HepG2 (cell line): ENCODE measurements around the gene PPP2R5D. TPM values are rescaled to one million over a fixed set of nuclear protein-coding genes. Genes with fewer than 3 reads are reported as not detected.

ENCODE experiments used
- ATAC-seq: fragments of 200-7000 bp; cut with Tn5 transposase; 3 replicates; pipeline ENCODE4 v1.9.1; 2020; ENCODE audit warnings: mild to moderate bottlenecking, moderate library complexity
- BruUV-seq: library from RNA; stranded (reverse); fragments of 400-500 nt; replicated peaks from 2 replicates; lab custom pipeline; 2021; lab: Mats Ljungman, UMichigan
- CTCF ChIA-PET: fragments of 300-600 bp; formaldehyde crosslinking; extraction: SDS; loops from one replicate; lab custom pipeline; 2021; ENCODE audit warnings: low total read pairs, inconsistent platforms, low intra/inter-chr PET ratio; lab: Yijun Ruan, JAX
- POLR2A ChIA-PET: fragments of 350-600 bp; sonication (Branson Sonifier 250); formaldehyde crosslinking; loops from one replicate; lab custom pipeline; 2020; ENCODE audit warnings: antibody characterized with exemption, inconsistent platforms; lab: Yijun Ruan, JAX
- DNase-seq: peaks from one replicate; pipeline ENCODE4 v3.0.0-alpha.2; 2015; ENCODE audit warnings: low spot score
- FAIRE-seq: peaks from 3 replicates; lab custom pipeline; 2011; peaks lifted over from hg19 to GRCh38; lab: Jason Lieb, UNC
- H2AFZ ChIP-seq: one replicate; pipeline ENCODE4 v1.6.1; 2011; ENCODE audit warnings: low read length, inconsistent platforms
- H3K27ac ChIP-seq: fragments of 300-600 bp; 3 replicates; pipeline ENCODE4 v1.8.0; 2011; ENCODE audit warnings: mixed run types, mild to moderate bottlenecking, mixed read lengths, low read length, inconsistent platforms; ENCODE audit not compliant: insufficient read depth; ENCODE audit errors: extremely low read length
- H3K27me3 ChIP-seq, 2 experiments: fragments of 200-600 bp in 1 of 2; 2 replicates in 1 of 2; 3 replicates in 1 of 2; pipeline versions ENCODE4 v1.6.0 to v1.8.0; 2011; ENCODE audit warnings: low read length in 2 of 2, mild to moderate bottlenecking in 2 of 2, moderate library complexity in 2 of 2, inconsistent platforms in 1 of 2; ENCODE audit not compliant: insufficient read depth in 2 of 2, control insufficient read depth in 1 of 2
- H3K36me3 ChIP-seq, 2 experiments: fragments of 200-600 bp in 1 of 2; replicated peaks in 1 of 2; 2 replicates in 1 of 2; 3 replicates in 1 of 2; pipeline versions ENCODE4 v1.5.1 to v1.8.0; 2011; ENCODE audit warnings: low read length in 2 of 2, inconsistent platforms in 1 of 2; ENCODE audit not compliant: insufficient read depth in 2 of 2, control insufficient read depth in 1 of 2
- H3K4me1 ChIP-seq: 2 replicates; pipeline ENCODE4 v1.5.1; 2012; ENCODE audit warnings: low read length, inconsistent platforms; ENCODE audit not compliant: insufficient read depth
- H3K4me2 ChIP-seq: 2 replicates; pipeline ENCODE4 v1.6.0; 2011; ENCODE audit warnings: low read depth, low read length, inconsistent platforms
- H3K4me3 ChIP-seq, 3 experiments: fragments of 200-600 bp in 1 of 3; sonication (generic), shearing (Covaris generic) in 1 of 3; replicated peaks in 1 of 3; 2 replicates each; pipeline ENCODE4 v1.5.1; 2011 to 2016; ENCODE audit warnings: low read length in 3 of 3, inconsistent platforms in 2 of 3, low read depth in 2 of 3, mild to moderate bottlenecking in 2 of 3, control low read depth in 1 of 3, mixed read lengths in 1 of 3; ENCODE audit not compliant: insufficient read depth in 1 of 3
- H3K79me2 ChIP-seq: one replicate; pipeline ENCODE4 v1.6.1; 2011; ENCODE audit warnings: low read length, inconsistent platforms; ENCODE audit not compliant: insufficient read depth
- H3K9ac ChIP-seq: 2 replicates; pipeline ENCODE4 v1.6.0; 2011; ENCODE audit warnings: mild to moderate bottlenecking, low read depth, low read length, inconsistent platforms; ENCODE audit not compliant: insufficient read depth
- H3K9me3 ChIP-seq: 2 replicates; pipeline ENCODE4 v1.5.1; 2012; ENCODE audit warnings: mild to moderate bottlenecking, low read length
- H4K20me1 ChIP-seq: 2 replicates; pipeline ENCODE4 v1.6.0; 2011; ENCODE audit warnings: inconsistent platforms, mild to moderate bottlenecking, low read length, moderate library complexity; ENCODE audit not compliant: insufficient read depth
- AKAP8 ChIP-seq: sonication (generic); formaldehyde crosslinking; IDR thresholded peaks from 2 replicates; pipeline ENCODE4 v1.5.1; 2020; ENCODE audit warnings: mild to moderate bottlenecking, missing genetic modification reagents
- WIZ ChIP-seq: sonication (generic); formaldehyde crosslinking; IDR thresholded peaks from 2 replicates; pipeline ENCODE4 v1.5.1; 2020; ENCODE audit warnings: mild to moderate bottlenecking, missing genetic modification reagents
- WGBS: methylation state at CpG from one replicate; pipeline ENCODE4 v1.1.6; 2017; ENCODE audit warnings: low lambda C conversion rate; 5-methylcytosine and 5-hydroxymethylcytosine counted together
- in situ Hi-C: cut with HindIII; loops from 2 replicates; pipeline ENCODE4 v1.10.0; 2017; ENCODE audit warnings: low pct_unique_long_range_greater_than_20kb; ENCODE audit not compliant: extremely low pct_ligation_motif_present
- intact Hi-C: fragments of 100-400 bp; cut with micrococcal nuclease; formaldehyde crosslinking; loops from one replicate; pipeline ENCODE4 v1.10.0; 2022; ENCODE audit not compliant: unreplicated experiment
- polyA plus RNA-seq, 8 experiments: library from polyadenylated mRNA; depleted of rRNA in 3 of 8; stranded (reverse) in 7 of 8; unstranded in 1 of 8; fragments of >200 nt; fragmentation: Illumina TruSeq in 4 of 8; extraction: Trizol in 4 of 8; gene quantifications; 2 replicates each; pipeline versions ENCODE4 v1.2.1 to v1.2.3, GENCODE V29; 2011 to 2016; ENCODE audit warnings: low read depth in 4 of 8, missing spikeins in 1 of 8, mixed read lengths in 1 of 8; ENCODE audit not compliant: insufficient read depth in 1 of 8
- total RNA-seq, 5 experiments: library from RNA; depleted of rRNA; stranded (reverse); fragments of >200 nt; fragmentation: Illumina TruSeq; extraction: Trizol; gene quantifications; 2 replicates each; pipeline ENCODE4 v1.2.3, GENCODE V29; 2016; ENCODE audit warnings: low read depth in 1 of 5
- TF ChIP-seq, protein P1 (sequence below): sonication (generic); formaldehyde crosslinking; IDR thresholded peaks from 2 replicates; pipeline ENCODE4 v1.5.0; 2020; ENCODE audit warnings: mild to moderate bottlenecking, missing genetic modification reagents
- TF ChIP-seq, protein P2 (sequence below): sonication (generic); formaldehyde crosslinking; conservative IDR thresholded peaks from 2 replicates; pipeline ENCODE4 v1.8.0; 2022; ENCODE audit warnings: low read depth, missing genetic modification reagents

Gene PPP2R5D
- total and polyA plus RNA-seq, 2 of the 13 experiments (the other 11 are each of a cell fraction or from before 2014, with no cell fraction given): 53.7 to 60.4 TPM

DNA sequence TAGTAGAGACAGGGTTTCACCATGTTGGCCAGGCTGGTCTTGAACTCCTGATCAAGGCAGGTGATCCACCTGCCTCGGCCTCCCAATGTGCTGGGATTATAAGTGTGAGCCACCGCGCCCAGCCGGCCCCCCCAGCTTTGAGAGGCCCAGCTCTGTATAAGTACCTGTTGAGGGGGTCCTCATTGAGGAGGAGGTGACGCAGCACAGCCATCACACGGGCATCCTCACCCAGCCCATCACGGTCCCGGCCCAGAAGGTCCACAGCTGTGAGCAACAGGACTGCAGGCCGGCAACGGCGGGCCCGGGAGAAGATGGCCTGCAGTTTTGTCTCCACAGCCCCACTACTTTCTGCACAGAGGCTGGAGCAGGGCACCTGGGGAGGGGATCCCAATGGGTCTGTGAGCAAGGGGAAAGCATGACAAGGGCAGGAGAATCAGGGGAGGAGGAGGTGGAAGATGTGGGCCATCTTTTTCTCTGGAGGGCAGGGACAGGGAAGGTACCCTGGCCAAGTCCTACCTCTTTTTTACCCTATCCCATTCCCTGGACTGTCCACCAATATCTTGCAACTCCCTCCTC lies 16.2 kb upstream of the PPP2R5D start (continued):
- TF ChIP-seq, protein P1, sequence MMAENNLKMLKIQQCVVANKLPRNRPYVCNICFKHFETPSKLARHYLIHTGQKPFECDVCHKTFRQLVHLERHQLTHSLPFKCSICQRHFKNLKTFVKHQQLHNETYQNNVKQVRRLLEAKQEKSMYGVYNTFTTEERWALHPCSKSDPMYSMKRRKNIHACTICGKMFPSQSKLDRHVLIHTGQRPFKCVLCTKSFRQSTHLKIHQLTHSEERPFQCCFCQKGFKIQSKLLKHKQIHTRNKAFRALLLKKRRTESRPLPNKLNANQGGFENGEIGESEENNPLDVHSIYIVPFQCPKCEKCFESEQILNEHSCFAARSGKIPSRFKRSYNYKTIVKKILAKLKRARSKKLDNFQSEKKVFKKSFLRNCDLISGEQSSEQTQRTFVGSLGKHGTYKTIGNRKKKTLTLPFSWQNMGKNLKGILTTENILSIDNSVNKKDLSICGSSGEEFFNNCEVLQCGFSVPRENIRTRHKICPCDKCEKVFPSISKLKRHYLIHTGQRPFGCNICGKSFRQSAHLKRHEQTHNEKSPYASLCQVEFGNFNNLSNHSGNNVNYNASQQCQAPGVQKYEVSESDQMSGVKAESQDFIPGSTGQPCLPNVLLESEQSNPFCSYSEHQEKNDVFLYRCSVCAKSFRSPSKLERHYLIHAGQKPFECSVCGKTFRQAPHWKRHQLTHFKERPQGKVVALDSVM (CRISPR knock-in tag): no peak

DNA sequence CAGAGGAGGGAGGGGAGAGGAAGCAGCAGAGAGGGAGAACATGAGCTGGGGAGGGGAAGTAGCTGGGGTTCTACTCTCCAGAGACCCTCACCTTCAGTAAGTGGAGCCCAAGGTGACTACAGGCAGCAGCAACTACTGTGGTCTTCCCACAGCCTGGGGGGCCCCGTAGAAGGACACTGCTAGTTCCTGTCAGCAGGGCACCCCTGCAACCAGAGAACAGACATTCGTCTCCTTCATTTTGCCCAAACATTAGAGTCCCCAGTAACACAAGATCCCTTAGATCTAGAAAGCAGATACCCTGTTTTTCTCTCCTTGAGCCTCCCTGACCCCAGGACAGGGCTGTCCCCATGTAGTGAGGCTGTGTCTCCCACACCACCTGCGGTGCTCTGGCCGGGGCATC lies 15.6 kb upstream of the PPP2R5D start:
- WGBS: 87% methylated on average over 4 of the region's 4 CpGs
- no peak for ATAC-seq
- Histone ChIP-seq H2AFZ (no peak overlapping the region), H3K36me3 (0 out of 5 replicates have a peak, but pooled peaks cover 0 to 1% of the 10 kb centered on the region in 2 experiments), H3K79me2 (no peaks in the 10 kb centered on the region), H3K9ac (no peak overlapping the region), H3K4me3 (no peak overlapping the region), H4K20me1 (no peaks in the 10 kb centered on the region), H3K9me3 (no peaks in the 10 kb centered on the region), H3K27me3 (no peaks in the 10 kb centered on the region), H3K4me1 (peaks cover 47% of the 10 kb centered on the region), H3K27ac (peak overlapping the region; percentile 53), H3K4me2 (no peak overlapping the region)
- in situ Hi-C loops (no loop called here), intact Hi-C loops (no loop called here)
- no peak for DNase-seq
- BruUV-seq: no TSS peak
- TF ChIP-seq AKAP8 (CRISPR knock-in tag): 0 out of 2 replicates have a peak, but pooled peaks have one; percentile 42
- TF ChIP-seq, protein P2, sequence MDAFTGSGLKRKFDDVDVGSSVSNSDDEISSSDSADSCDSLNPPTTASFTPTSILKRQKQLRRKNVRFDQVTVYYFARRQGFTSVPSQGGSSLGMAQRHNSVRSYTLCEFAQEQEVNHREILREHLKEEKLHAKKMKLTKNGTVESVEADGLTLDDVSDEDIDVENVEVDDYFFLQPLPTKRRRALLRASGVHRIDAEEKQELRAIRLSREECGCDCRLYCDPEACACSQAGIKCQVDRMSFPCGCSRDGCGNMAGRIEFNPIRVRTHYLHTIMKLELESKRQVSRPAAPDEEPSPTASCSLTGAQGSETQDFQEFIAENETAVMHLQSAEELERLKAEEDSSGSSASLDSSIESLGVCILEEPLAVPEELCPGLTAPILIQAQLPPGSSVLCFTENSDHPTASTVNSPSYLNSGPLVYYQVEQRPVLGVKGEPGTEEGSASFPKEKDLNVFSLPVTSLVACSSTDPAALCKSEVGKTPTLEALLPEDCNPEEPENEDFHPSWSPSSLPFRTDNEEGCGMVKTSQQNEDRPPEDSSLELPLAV: no peak
- 0 out of 2 replicates have a peak, but pooled peaks have one; percentile 58 for TF ChIP-seq WIZ (CRISPR knock-in tag)
- ChIA-PET POLR2A (interaction anchor here (1.0 to 3.4 kb wide), 4 partner anchors 10 to 92 kb away, joined by 3 to 38 read pairs (median 3); partner anchors contain the start of genes PEX6 and PPP2R5D), CTCF (no interaction called here)
- FAIRE-seq: no peak
